ENCODE measurements around the gene NFIC. TPM values are rescaled to one million over a fixed set of nuclear protein-coding genes. Genes with fewer than 3 reads are reported as not detected.

Gene NFIC
- polyA plus RNA-seq, 1 of the 3 experiments (the other 2 are of a cell fraction) = 7.2 TPM

DNA sequence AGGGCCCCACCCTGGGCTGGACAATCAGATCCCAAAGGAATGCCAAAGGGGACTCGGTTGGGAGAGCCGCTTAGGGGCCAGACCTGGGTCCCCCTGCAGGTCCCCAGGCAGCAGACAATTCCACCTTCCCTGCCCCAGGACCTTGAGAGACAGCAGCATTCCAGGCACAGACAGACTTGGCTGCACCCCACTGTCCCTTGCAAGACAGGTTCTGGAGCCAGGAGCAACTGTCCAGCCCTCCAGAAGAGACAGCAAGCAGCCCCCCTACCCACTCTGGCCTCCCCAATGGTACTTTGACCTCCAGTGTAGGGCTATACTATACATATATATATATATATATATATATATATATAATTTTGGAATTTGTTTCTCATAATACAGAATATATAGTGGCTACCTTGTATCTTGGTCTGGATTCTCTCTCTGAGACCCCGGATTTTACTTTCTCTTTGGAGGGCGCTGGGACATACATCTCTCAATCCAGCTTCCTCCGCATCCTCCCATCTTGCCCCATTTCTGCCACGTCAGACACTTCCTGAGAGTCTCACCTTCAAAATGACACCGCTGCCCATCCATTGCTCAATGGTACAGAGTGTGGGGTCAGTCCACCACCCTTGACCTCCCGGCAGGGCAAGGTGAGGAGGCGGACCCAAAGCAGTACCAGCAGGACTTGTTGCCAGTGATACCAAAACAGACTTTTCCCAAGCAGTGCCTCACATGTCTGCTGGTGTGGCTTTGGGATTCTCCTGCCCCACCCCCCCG is 101.2 kb downstream of the NFIC start:
- Histone ChIP-seq H3K9me3 (no peaks in the 10 kb centered on the region), H3K4me2 (no peak overlapping the region), H3K36me3 (replicated peaks in 1 of 2; ENCODE audit: control insufficient read depth in 1 of 2, insufficient read depth in 2 of 2, low read length in 1 of 2) (peaks cover 0 to 9% of the 10 kb centered on the region in 2 experiments), H3K79me2 (ENCODE audit: insufficient read depth) (no peaks in the 10 kb centered on the region), H4K20me1 (ENCODE audit: insufficient read depth) (no peaks in the 10 kb centered on the region), H3K4me1 (ENCODE audit: control insufficient read depth in 1 of 2, insufficient read depth in 2 of 2, low read depth in 1 of 2, low read length in 1 of 2) (peaks cover 0 to 2% of the 10 kb centered on the region in 2 experiments; a peak in 1 of 4 replicates), H3K27me3 (ENCODE audit: insufficient read depth) (no peaks in the 10 kb centered on the region), H3K9ac (no peak overlapping the region), H3K27ac (ENCODE audit: low read depth in 2 of 2, low read length in 1 of 2) (no peak overlapping the region), H3F3A (replicated peaks; ENCODE audit: insufficient read depth) (peaks cover 17% of the 10 kb centered on the region), H3K4me3 (ENCODE audit: low read depth in 2 of 2, low read length in 1 of 2) (peak overlapping the region in 1 of 2 experiments; percentile 1; a peak in 1 of 4 replicates), H3K9me2 (no peaks in the 10 kb centered on the region), H2AFZ (ENCODE audit: low read depth) (no peak overlapping the region)
- CTCF ChIA-PET = no interaction called here
- TF ChIP-seq SIN3A (IDR thresholded peaks at IDR 0.05; ENCODE audit: borderline replicate concordance, low read depth, low read length) (no peak), NRF1 (IDR thresholded peaks at IDR 0.05; ENCODE audit: low read depth, low read length) (no peak), TCF12 (IDR thresholded peaks at IDR 0.05) (no peak), MXI1 (IDR thresholded peaks at IDR 0.05; ENCODE audit: low read depth, low read length) (no peak), FOXM1 (IDR thresholded peaks at IDR 0.05; ENCODE audit: low read depth) (no peak), NFIC (IDR thresholded peaks at IDR 0.05; ENCODE audit: borderline replicate concordance) (no peak), REST (IDR thresholded peaks at IDR 0.05; ENCODE audit: low read depth, low read length) (no peak), RFX5 (IDR thresholded peaks at IDR 0.05; ENCODE audit: low read length) (no peak), GATA2 (CRISPR knock-in tag; IDR thresholded peaks at IDR 0.05) (no peak), TAF1 (IDR thresholded peaks at IDR 0.05; ENCODE audit: borderline replicate concordance, low read depth, low read length) (no peak), YY1 (IDR thresholded peaks at IDR 0.05; ENCODE audit: low read depth) (no peak), RXRA (IDR thresholded peaks at IDR 0.05; ENCODE audit: borderline replicate concordance, low read depth) (no peak)
- no peak for DNase-seq
- POLR2A ChIA-PET = no interaction called here
- WGBS (ENCODE audit: low lambda C conversion rate) = 98% methylated on average over 7 of the region's 10 CpGs

DNA sequence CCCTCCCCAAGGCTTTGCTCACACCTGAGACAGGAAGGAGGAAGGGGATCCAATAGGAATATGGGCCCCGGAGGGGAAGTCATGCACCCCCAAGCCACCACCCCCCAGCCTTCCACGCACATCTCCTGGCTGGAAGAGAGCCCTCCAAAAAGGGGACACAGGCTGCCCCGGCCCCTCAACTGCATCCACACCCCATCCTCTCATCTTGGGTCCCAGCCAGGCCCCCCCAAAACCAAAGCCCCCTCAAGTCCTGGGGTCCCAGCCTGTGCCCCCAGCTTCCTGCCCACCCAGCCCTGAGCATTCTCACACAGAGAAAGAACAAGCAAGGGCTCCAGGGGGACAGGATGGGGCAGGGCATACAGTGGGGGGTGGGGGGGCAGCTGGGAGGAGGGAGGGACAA is 101.8 kb downstream of the NFIC start:
- CTCF ChIA-PET = no interaction called here
- Histone ChIP-seq H2AFZ (ENCODE audit: low read depth) (no peak overlapping the region), H3K27ac (ENCODE audit: low read depth in 2 of 2, low read length in 1 of 2) (no peak overlapping the region), H3K4me3 (ENCODE audit: low read depth in 2 of 2, low read length in 1 of 2) (no peak overlapping the region), H4K20me1 (ENCODE audit: insufficient read depth) (no peaks in the 10 kb centered on the region), H3K9me3 (no peaks in the 10 kb centered on the region), H3K9ac (no peak overlapping the region), H3K9me2 (no peaks in the 10 kb centered on the region), H3K79me2 (ENCODE audit: insufficient read depth) (no peaks in the 10 kb centered on the region), H3K4me1 (ENCODE audit: control insufficient read depth in 1 of 2, insufficient read depth in 2 of 2, low read depth in 1 of 2, low read length in 1 of 2) (peaks cover 0 to 2% of the 10 kb centered on the region in 2 experiments; a peak in 1 of 4 replicates), H3K4me2 (no peak overlapping the region), H3K36me3 (replicated peaks in 1 of 2; ENCODE audit: control insufficient read depth in 1 of 2, insufficient read depth in 2 of 2, low read length in 1 of 2) (peaks cover 0 to 4% of the 10 kb centered on the region in 2 experiments), H3F3A (replicated peaks; ENCODE audit: insufficient read depth) (peaks cover 23% of the 10 kb centered on the region), H3K27me3 (ENCODE audit: insufficient read depth) (no peaks in the 10 kb centered on the region)
- DNase-seq = no peak
- WGBS (ENCODE audit: low lambda C conversion rate) = 100% methylated on average over 2 of the region's 3 CpGs
- POLR2A ChIA-PET = no interaction called here
- TF ChIP-seq MAX (IDR thresholded peaks at IDR 0.05; ENCODE audit: low read depth) = no peak
- no peak for TF ChIP-seq TCF12 (IDR thresholded peaks at IDR 0.05)
- no peak for TF ChIP-seq JUND (IDR thresholded peaks at IDR 0.05)
- TF ChIP-seq RXRA (IDR thresholded peaks at IDR 0.05; ENCODE audit: borderline replicate concordance, low read depth) = no peak
- no peak for TF ChIP-seq CTCF (IDR thresholded peaks at IDR 0.05)
- TF ChIP-seq, protein P1, sequence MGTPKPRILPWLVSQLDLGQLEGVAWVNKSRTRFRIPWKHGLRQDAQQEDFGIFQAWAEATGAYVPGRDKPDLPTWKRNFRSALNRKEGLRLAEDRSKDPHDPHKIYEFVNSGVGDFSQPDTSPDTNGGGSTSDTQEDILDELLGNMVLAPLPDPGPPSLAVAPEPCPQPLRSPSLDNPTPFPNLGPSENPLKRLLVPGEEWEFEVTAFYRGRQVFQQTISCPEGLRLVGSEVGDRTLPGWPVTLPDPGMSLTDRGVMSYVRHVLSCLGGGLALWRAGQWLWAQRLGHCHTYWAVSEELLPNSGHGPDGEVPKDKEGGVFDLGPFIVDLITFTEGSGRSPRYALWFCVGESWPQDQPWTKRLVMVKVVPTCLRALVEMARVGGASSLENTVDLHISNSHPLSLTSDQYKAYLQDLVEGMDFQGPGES (IDR thresholded peaks at IDR 0.05; ENCODE audit: low read depth, low read length) = no peak
- TF ChIP-seq FOXM1 (IDR thresholded peaks at IDR 0.05; ENCODE audit: low read depth) = no peak
- no peak for TF ChIP-seq FOSL2 (IDR thresholded peaks at IDR 0.05; ENCODE audit: borderline replicate concordance, low read depth)
- TF ChIP-seq SIN3A (IDR thresholded peaks at IDR 0.05; ENCODE audit: borderline replicate concordance, low read depth, low read length) = no peak
- no peak for TF ChIP-seq GABPA (IDR thresholded peaks at IDR 0.05; ENCODE audit: low read depth)
- TF ChIP-seq SMC3 (IDR thresholded peaks at IDR 0.05; ENCODE audit: low read depth, low read length) = no peak
- TF ChIP-seq YY1 (IDR thresholded peaks at IDR 0.05; ENCODE audit: low read depth) = no peak
- TF ChIP-seq RFX5 (IDR thresholded peaks at IDR 0.05; ENCODE audit: low read length) = no peak
- no peak for TF ChIP-seq POLR2AphosphoS5 (IDR thresholded peaks at IDR 0.05; ENCODE audit: low read depth, low read length)

Measured in SK-N-SH (cell line).